ES-I3 (cell line): ENCODE results near the gene DAPK2.

Experiments used
- H3K36me3 ChIP-seq: 2 replicates; pipeline ENCODE4 v1.6.1; 2013; ENCODE audit warnings: mild to moderate bottlenecking, low read length, control low read depth, moderate library complexity; ENCODE audit not compliant: insufficient read depth
- H3K4me1 ChIP-seq: 2 replicates; pipeline ENCODE4 v1.6.1; 2013; ENCODE audit warnings: mild to moderate bottlenecking, control low read depth, low read length; ENCODE audit not compliant: insufficient read depth
- H3K9ac ChIP-seq: 2 replicates; pipeline ENCODE4 v1.6.1; 2013; ENCODE audit warnings: low read depth, mild to moderate bottlenecking, low read length, moderate library complexity
- H3K9me3 ChIP-seq: 2 replicates; pipeline ENCODE4 v1.6.1; 2013; ENCODE audit warnings: mild to moderate bottlenecking, low read length, moderate library complexity; ENCODE audit not compliant: control insufficient read depth, insufficient read depth

The DAPK2 gene

GRCh38 chr15:64045774-64046420 is 388 bp downstream of the DAPK2 start:
- no peaks in the 10 kb centered on the region for H3K36me3 ChIP-seq
- H3K4me1 ChIP-seq, result peaks cover 3% of the 10 kb centered on the region; the same call in 1 of the 2 replicates
- peak overlapping the region; percentile 65; the same call in 1 of the 2 replicates for H3K9ac ChIP-seq
- H3K9me3 ChIP-seq, result no peaks in the 10 kb centered on the region

- Histone ChIP-seq H3K9me3 (no peaks in the 10 kb centered on the region), H3K36me3 (no peaks in the 10 kb centered on the region), H3K9ac (no peak overlapping the region), H3K4me1 (no peaks in the 10 kb centered on the region)
These were observed 1.2 kb downstream of the DAPK2 start for GRCh38 chr15:64045101-64045435.

- no peaks in the 10 kb centered on the region for H3K9me3 ChIP-seq
- H3K4me1 ChIP-seq, result no peaks in the 10 kb centered on the region
- H3K9ac ChIP-seq, result no peak overlapping the region
- no peaks in the 10 kb centered on the region for H3K36me3 ChIP-seq
These were observed 1.8 kb downstream of the DAPK2 start for GRCh38 chr15:64044300-64045100.

GRCh38 chr15:64038878-64039610 is 7.2 kb downstream of the DAPK2 start:
- Histone ChIP-seq H3K36me3 (no peaks in the 10 kb centered on the region), H3K9me3 (no peaks in the 10 kb centered on the region), H3K4me1 (no peaks in the 10 kb centered on the region), H3K9ac (no peak overlapping the region)

GRCh38 chr15:64037966-64038365 is 8.3 kb downstream of the DAPK2 start:
- no peaks in the 10 kb centered on the region for H3K36me3 ChIP-seq
- H3K9ac ChIP-seq, result no peak overlapping the region
- H3K4me1 ChIP-seq, result no peaks in the 10 kb centered on the region
- no peaks in the 10 kb centered on the region for H3K9me3 ChIP-seq

GRCh38 chr15:64037116-64037515 is 9.2 kb downstream of the DAPK2 start:
- H3K36me3 ChIP-seq, result no peaks in the 10 kb centered on the region
- no peak overlapping the region for H3K9ac ChIP-seq
- no peaks in the 10 kb centered on the region for H3K4me1 ChIP-seq
- no peaks in the 10 kb centered on the region for H3K9me3 ChIP-seq

- Histone ChIP-seq H3K4me1 (no peaks in the 10 kb centered on the region), H3K9me3 (no peaks in the 10 kb centered on the region), H3K9ac (no peak overlapping the region), H3K36me3 (no peaks in the 10 kb centered on the region)
These were observed 10.8 kb downstream of the DAPK2 start for GRCh38 chr15:64035525-64035924.

- Histone ChIP-seq H3K9ac (no peak overlapping the region), H3K36me3 (no peaks in the 10 kb centered on the region), H3K9me3 (no peaks in the 10 kb centered on the region), H3K4me1 (no peaks in the 10 kb centered on the region)
These were observed 11.8 kb downstream of the DAPK2 start for GRCh38 chr15:64034519-64034918.

- Histone ChIP-seq H3K9ac (no peak overlapping the region), H3K9me3 (no peaks in the 10 kb centered on the region), H3K36me3 (no peaks in the 10 kb centered on the region), H3K4me1 (no peaks in the 10 kb centered on the region)
These were observed 14.0 kb downstream of the DAPK2 start for GRCh38 chr15:64032329-64032728.

- H3K9me3 ChIP-seq, result no peaks in the 10 kb centered on the region
- no peaks in the 10 kb centered on the region for H3K4me1 ChIP-seq
- H3K36me3 ChIP-seq, result no peaks in the 10 kb centered on the region
- H3K9ac ChIP-seq, result no peak overlapping the region
These were observed 16.2 kb downstream of the DAPK2 start for GRCh38 chr15:64030123-64030522.

GRCh38 chr15:64029633-64030032 is 16.7 kb downstream of the DAPK2 start:
- Histone ChIP-seq H3K9me3 (no peaks in the 10 kb centered on the region), H3K9ac (no peak overlapping the region), H3K4me1 (peaks cover under 1% of the 10 kb centered on the region; the same call in 1 of the 2 replicates), H3K36me3 (no peaks in the 10 kb centered on the region)

GRCh38 chr15:64029110-64029509 is 17.2 kb downstream of the DAPK2 start:
- no peak overlapping the region for H3K9ac ChIP-seq
- no peaks in the 10 kb centered on the region for H3K36me3 ChIP-seq
- H3K9me3 ChIP-seq, result no peaks in the 10 kb centered on the region
- H3K4me1 ChIP-seq, result peaks cover 6% of the 10 kb centered on the region

- peaks cover 14% of the 10 kb centered on the region for H3K4me1 ChIP-seq
- H3K36me3 ChIP-seq, result no peaks in the 10 kb centered on the region
- H3K9me3 ChIP-seq, result no peaks in the 10 kb centered on the region
- no peak overlapping the region for H3K9ac ChIP-seq
These were observed 19.7 kb downstream of the DAPK2 start for GRCh38 chr15:64026591-64026990.

GRCh38 chr15:64024172-64025050 is 21.9 kb downstream of the DAPK2 start:
- Histone ChIP-seq H3K36me3 (no peaks in the 10 kb centered on the region), H3K9me3 (no peaks in the 10 kb centered on the region), H3K4me1 (peaks cover 14% of the 10 kb centered on the region), H3K9ac (no peak overlapping the region)
